Anterior cingulate cortex (tissue), 58 donors: ENCODE results near the gene GRIK2.

ENCODE experiments used
- DNase-seq, 58 donors: peaks; one replicate each; lab custom pipeline; 2025; lab: John Stamatoyannopoulos, UW

GRIK2 gene

DNA sequence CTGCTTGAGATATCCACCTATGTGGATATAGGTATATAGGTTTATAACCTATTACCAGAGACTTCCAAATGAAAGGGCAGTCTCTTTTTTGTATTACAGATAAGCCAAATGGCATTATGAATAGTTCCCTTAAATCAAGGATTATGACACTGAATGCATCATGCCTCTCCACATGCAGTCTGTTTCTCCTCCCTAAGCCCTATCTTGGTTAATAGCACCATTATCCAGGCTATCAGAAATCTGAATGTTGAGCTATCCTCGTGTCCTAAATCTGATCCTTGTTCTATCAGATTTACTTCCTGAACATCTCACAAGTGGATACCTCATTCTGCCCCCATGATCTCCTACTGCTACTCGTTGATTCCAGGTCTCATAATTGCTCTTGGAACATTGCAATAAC, 138.0 kb downstream of the GRIK2 start:
- DNase-seq, result no peak

DNA sequence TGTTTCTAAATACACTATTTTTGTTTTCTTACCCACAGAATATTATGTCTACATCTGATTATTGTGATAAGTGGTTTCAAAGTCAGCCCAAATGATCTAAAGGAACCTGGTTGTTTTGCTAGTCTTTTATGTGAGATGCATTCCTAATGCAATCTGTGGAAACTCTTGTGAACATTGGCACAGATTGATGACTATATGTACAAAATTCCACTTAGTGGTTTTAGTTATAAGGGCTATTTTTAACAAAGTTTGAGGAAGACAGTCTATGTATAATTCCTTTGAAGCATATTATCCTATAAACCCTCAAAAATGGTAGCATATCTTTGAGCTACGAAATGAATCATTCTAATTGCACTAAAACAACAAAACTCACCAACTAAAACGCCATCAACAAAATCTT, 140.9 kb downstream of the GRIK2 start:
- no peak for DNase-seq

DNA sequence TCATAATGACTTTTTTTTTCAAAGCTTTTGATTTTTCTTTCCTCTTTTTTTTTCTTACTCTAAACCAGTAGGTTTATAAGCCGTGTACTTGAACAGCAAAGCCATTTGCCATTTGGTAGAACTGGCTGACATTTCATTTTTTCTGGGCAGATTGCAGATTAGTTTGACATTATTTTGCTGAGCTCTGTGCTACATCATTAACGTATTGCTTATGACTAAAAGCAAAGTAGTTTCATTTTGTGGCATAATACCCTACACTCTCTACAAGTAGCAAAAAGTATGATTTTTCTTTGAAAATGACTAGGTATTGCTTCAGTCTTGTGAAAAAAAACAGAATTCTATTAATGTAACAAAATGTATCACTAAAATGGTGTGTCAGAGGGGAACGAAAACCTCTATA, 141.3 kb downstream of the GRIK2 start:
- no peak for DNase-seq

DNA sequence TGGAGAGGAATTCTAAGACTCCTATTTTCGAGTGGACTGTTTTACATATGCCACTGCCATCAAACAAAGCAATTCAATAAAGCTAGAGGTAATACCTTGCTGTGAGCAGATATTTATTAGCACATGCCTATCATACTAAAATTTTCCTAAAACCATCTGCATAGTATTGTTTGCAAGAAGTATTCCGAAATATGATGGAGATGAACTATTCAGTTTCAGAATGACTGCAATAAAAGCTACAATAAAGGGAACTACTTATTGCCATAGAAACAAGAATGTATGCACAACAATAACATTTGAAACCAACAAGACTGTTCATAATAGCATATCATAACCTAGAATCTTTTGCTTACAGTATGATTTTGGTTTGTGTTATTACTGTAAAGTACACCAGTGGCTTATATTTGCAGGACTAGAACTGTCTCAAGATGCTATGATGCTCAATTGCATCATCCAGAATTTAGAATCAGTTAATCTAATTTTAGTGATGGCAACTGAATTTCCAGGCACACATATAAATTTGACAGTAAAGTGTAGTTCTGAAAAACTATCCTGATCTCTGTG, 144.3 kb downstream of the GRIK2 start:
- no peak for DNase-seq

DNA sequence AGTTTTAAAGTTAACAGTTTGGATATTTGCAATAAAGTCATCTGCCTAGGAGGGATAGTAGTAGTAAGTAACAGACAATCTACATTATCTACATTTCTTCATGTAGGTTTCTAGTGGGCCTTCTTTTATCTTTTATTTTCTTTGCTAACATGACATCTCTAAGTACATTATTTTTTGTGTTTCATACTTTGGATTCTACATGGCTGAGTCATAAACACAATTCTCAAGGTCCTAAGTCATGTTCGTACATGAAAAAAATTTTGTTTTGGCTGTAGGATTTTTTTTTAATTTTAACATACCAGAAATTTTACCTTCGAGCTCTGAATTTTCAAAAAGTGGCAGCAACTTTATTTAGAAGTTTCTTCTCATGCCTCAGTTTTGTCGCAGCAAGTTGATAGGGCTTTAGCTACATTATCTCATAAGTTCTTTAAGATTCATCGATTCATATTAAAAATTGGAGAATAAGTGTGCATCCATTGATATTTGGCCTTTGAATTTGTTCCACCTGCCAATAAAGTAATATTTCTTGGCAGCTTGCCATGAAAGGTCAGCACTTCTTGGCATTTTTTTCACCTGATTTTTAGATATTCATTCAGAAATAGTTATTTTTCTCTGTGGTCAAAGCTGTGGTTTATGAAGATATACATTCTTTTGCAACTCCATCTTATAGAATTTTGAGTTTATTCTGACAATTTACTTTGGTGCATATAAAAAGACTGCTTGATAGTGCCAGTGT, 146.2 kb downstream of the GRIK2 start:
- no peak for DNase-seq

DNA sequence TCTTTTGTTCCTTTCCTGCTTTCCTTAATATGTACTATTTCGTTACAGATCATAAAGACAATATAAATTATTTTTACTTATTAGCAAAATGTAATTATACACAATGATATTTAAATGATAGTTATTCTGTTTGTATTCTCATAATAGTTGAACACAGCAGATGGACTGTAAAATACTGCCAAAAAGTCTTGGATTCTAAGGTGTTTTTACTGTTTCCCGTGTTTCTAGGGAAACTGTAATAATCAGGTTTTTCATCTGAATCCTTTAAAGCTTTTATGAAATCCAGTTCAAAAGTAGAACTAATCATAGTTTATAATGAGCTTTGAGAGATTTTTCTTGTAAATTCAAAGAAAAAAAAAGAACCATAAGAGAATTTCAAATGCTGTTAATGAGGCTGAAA, 148.4 kb downstream of the GRIK2 start:
- DNase-seq, result no peak

DNA sequence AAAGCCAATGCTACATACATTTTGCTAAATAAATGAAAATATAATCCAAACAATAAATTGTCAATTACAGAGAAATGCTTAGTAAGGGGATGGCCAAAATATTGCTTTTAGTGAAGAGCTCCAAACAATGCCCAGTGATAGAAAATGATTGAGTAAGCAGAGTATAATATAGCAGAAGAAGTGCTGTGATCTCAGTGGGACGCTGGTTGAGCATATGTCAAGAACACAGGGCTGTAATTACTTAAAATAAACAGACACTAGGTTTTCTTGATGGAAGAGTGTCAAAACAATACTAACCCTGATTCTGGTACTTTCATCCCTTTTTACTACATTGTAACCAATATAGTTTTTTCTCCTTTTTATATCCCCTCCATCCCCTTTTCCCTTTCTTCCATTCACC, 150.3 kb downstream of the GRIK2 start:
- no peak for DNase-seq

DNA sequence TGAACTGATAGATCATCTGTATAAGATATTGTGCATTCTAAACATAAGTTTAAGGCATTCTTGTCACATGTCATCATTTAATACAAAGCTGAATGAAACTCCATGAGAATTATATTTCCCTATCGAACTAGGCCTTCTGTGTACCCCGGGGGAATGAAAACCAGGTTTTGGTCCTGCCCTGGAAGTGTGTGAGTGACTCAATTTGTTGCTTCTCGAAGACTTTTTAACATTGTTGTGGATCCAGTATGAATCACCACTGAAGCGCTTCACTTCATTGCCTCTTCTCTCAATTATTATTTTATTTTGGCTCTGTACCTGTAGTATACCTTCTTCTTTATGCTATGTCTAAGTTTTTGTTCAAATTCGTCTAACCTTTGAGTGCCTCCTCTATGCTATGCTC, 150.8 kb downstream of the GRIK2 start:
- DNase-seq, result no peak

DNA sequence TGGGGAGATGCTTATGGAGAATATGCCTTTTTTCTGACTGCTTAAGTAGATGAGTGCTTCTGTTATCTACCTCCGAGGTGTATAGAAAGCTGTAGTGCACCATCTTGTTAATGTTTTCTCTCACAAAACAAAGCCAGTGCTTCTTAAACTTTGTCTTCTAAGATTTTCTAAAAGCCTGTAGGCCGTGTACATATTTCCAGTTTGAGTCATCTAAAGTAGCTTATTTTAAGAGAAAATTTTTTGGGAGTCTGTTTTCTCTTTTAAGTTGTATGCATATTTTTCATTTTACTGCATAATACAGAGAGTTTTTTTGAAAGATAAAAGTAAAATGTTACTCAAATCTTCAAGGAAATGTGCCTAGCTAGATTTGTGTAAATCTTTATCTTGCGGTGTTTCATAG, 151.7 kb downstream of the GRIK2 start:
- DNase-seq, result no peak

DNA sequence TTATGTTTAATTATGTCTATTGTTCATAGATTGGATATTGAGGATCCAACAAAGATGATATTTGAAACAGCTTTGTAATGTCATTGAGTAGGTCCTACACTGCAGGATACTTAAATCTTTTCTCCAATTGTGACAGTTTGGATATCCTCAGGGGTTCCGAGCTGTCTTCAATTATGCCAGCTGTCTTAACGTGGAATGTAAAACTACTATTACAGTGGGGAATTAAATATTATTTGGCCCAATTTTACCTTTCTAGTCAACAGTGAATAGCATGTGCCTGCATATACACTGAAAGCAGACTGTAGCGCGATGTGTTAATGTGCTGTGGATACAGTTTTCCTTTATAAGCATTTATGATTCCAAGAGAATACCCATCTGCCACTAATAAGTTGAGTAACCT, 156.9 kb downstream of the GRIK2 start:
- DNase-seq, result no peak

DNA sequence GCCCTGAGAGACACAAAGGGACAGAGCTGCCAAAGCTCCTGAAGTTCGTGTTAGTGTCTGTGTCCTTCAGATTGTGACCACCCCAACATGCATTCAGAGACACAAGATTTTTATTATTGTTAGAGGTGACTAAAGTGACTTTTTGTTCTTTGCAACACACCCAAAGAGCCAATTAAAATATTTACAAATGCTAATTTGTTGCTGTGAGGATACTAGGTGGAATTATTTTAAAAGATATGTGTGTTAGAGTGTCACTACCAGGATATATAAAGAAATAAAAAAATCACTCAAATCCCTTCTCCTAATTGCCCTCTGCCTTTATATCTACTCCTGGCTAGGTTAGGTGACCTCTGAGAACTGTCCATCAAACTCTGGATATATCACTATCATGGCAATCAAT, 160.7 kb downstream of the GRIK2 start:
- no peak for DNase-seq

DNA sequence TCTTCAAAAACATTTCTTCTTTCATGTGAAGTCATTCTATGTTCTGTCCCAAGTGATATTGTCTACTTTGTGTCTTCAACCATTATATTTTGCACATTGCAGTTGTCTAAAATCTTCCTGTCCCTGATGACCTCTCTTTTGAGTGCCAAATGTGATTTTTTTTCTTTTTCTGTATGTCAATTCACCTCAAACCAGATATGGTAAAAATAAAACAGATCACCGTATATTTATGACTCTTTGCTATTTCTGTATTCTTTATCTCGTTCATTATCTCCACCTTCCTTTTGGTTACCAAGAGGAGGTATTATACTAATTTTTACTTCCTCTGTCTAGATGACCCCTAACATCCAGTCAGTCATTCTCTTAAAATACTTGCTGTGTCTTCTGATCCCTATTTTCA, 165.2 kb downstream of the GRIK2 start:
- DNase-seq, result no peak

DNA sequence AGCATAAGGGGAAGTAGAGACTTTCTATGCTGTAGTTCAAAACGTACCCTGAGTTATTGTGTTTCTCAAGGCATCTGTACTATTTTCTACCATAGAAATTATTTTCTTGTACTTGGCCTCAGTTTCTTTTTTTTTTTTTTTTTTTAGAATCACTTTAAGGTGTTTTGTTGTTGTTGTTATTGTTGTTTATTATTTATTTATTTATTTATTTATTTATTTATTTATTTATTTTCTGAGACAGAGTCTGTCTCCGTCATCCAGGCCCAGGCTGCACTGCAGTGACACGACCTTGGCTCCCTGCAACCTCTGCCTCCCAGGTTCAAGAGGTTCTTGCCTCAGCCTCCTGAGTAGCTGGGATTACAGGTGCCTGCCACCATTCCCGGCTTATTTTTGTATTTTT, 179.1 kb downstream of the GRIK2 start:
- no peak for DNase-seq

DNA sequence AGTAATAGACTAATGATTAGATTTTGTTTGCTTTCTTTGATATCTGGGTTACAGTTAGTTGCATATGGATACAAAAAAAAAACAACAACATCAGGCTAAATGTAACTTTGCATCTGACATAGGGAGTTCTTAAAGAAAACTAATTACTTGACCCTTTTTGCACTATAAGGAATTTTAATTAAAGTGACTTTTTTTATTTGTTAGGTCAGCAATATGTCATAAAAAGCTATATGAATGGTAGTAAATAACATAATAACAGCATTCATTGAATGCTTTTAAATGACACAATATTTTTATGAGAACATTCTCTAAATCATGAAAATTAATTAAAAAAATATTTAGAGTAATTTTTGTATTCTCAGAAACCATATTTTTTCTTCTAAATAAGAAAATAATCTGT, 183.6 kb downstream of the GRIK2 start:
- no peak for DNase-seq

DNA sequence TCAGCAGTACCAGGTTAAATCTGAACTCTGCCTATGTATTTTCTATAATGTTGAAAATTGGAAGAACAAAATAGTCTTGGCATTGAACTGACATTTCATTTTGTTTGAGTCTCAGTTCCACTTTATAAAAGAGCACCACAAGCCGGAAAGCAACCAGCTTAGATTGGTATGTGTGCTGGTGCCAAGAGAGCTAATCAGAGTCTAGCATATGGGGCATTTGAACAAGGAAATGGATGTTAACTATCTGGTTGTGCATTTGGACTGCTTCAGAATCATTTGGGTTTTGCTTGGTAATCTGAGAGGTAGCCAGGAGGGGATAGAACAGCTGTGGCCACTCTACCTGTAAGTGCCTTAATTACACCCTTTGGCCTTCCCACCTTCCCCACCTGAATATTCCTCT, 184.8 kb downstream of the GRIK2 start:
- DNase-seq, result no peak

DNA sequence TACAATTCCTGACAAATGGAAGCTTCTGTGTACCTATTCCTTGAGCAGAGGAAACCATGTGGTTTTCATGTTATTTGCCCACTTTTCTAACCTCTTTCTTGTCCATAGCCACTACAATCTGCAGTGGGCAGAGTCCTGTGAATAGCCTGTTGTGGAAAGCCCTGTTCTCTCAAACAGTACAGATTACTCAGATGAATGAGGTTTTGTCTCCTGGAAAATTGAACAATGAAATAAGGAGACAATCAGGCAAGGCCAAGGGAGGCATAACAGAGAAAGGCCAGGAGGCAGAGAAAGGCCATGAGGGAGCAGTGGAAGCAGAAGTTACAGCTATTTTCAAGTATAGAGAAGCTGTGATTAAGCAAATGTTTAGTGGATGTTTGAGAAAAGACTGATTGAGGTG, 189.3 kb downstream of the GRIK2 start:
- peak in 1 of 58 donors; percentile 3 for DNase-seq

DNA sequence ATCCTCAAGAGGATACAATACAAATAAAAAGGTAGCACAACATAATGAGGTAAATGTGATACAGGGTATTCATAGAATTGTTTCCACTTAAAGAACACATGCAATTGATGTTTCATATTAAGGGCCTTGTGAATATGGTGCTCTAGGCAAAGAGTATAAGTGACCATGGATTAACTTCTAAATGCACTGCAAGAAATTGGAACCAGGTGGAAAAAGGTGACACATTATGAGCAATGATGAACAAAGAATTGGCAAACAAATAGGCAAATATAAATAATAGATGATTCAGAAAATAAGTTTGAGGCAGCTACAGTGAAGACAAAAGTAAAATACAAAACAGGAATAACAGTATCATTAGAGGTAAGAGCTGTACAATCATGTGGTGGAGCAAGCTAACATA, 192.0 kb downstream of the GRIK2 start:
- no peak for DNase-seq

DNA sequence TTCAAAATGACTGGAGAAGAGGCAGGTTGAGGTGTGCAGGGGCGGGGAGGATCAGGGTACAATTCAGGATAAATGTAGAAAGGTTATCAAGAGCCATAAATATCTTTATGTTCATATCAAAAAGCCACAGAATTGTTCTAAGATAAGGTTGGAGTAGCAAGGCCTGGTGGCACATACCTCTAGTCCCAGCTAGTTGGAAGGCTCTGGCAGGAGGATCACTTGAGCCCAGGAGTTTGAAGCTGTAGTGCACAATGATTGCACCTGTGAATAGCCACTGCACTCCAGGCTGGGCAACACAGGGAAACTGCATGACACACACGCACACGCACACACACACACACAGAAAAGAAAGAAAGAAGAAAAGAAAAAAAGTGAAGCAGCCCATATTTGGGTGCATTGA, 194.8 kb downstream of the GRIK2 start:
- DNase-seq, result no peak

DNA sequence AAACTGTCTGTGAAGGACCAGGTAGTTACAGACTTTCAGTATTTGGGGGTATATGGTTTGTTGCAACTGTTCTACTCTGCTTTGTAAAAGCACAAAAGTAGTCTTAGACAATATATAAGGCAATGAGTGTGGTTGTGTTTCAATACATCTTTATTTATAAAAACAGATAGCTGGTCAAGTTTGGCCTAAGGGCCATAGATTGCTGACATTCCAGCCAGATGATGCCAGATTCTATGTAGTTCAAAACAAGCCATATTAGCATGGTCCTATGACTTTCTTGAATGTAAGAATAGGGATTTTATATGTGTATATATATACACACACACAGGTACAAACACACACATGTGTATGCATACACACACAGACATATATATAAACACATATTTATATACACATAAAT, 201.8 kb downstream of the GRIK2 start:
- DNase-seq, result no peak

DNA sequence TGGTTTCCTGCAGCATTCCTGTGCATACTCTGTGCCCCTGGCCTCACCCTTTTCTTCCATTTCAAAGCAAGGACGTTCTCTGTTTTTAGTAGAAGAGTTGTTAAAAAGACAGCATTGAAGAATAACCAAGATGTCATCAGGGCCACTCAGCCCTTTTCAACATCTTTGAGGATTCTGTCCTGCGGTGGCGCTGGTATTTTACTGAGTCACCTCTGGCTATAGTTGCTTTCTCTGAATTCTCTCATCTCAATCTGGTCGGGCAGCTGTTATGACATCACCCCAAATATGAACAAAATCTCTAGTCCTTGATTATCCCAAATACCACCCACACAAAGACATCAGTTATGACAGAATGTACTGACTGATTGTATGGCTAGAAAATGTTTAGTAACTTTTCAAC, 204.2 kb downstream of the GRIK2 start:
- peak in 6 of 58 donors; percentile 2 to 7 (median 4) for DNase-seq

DNA sequence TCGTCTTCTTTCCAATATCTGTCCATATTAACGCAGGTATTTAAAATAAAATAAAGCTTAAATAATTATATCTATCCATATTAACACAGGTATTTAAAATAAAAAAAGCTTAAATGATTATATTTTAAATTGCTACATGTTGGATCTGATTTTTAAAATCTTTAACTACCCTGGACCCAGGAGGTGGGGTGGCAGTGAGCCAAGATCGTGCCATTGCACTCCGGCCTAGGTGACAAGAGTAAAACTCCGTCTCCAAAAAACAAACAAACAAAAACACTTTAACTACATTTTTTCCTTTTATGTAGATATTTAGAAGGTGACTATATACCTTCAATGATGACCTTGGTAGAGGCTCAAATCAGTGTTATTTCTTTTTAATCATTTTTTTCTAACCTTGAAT, 211.9 kb downstream of the GRIK2 start:
- DNase-seq, result no peak

DNA sequence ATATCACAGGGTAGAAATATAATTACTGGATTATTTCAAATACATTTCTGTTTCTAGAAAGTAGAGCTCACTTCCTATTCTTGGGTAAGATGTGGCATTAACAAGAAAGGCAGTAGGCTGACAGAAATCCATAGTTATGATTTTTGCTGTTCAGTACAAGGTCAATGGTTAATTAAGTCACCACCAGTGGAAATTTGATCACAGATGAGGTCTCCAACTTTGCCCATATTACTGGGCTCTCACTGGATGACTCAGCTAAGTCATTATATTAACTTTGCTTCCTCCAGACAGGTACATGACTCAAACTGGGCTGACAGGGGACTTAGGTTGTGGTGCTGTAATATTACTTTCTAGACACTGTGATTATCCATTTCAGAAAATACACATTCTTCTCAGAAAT, 212.4 kb downstream of the GRIK2 start:
- DNase-seq, result no peak
